Femur (tissue), 1 donor: ENCODE results near the gene SPTBN5.

Source experiments
- DNase-seq: peaks from one replicate; pipeline ENCODE4 v3.0.0-alpha.2; 2017

Gene SPTBN5

GRCh38 chr15:41861736-41862356 lies 32.0 kb downstream of the SPTBN5 start:
- DNase-seq, result no peak

DNA sequence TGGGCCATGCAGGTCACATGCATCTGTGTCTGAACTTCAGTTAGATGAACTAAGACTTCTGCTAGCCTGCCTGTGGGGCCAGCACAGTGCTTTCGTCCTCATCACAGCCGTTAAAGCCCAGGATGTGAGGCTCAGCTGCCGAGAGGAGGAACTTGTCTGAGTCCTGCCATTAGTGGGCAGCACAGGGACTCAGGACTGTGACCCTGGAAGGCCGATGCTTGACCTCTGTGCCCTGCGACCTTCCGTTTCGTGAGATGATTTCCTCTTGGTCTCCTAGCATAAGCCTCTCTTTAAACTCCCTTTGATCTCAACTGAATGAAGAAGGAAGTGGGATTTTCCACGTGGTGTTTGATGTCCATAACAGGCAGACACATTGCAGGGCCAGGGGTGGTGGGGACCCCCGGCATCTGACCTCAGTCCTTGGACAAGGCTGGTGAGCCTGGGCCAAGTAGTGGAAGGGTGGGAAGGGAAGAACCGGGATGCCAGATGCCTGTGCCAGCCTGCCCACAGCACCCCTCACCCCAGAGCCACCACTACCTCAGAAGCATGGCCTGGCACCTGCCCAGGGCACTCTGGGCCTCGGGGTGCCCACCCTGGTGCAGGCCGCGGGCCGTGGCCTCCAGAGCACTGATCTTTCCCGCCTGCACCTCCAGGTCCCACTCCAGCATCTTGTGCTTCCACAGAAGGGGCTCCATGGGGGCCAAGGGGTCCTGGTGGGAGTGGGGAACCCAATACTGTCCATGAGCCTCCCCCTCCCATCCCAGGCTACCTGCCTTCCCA lies 33.6 kb downstream of the SPTBN5 start:
- no peak for DNase-seq

DNA sequence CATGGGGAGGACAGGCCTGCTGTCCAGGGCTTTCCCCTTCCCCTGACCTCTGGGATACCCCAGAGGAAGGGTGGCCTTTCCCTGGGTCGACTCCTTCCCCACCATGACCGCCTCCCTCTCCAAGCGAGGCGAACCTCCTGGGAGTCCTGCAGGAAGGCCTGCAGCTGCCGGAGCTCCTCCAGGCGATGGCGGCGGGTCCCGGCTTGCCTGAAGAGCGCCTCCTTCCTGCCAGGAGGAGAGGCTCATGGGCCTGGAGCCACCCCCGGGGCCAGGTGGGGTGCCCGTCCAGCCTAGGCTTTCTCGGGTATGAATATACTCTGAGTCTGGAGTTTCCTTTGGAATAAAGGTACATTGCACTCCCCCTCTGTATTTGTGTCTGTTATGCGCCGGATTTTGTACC lies 35.1 kb downstream of the SPTBN5 start:
- DNase-seq, result no peak

- no peak for DNase-seq
Measured at GRCh38 chr15:41857316-41857715, 36.5 kb downstream of the SPTBN5 start.

- no peak for DNase-seq
Measured at GRCh38 chr15:41856716-41857115, 37.1 kb downstream of the SPTBN5 start.

- DNase-seq, result no peak
Measured at GRCh38 chr15:41856262-41856661, 37.6 kb downstream of the SPTBN5 start.

GRCh38 chr15:41855261-41855961 lies 38.4 kb downstream of the SPTBN5 start:
- peak; percentile 47 for DNase-seq

- DNase-seq, result no peak
Measured at GRCh38 chr15:41854443-41854842, 39.4 kb downstream of the SPTBN5 start.

DNA sequence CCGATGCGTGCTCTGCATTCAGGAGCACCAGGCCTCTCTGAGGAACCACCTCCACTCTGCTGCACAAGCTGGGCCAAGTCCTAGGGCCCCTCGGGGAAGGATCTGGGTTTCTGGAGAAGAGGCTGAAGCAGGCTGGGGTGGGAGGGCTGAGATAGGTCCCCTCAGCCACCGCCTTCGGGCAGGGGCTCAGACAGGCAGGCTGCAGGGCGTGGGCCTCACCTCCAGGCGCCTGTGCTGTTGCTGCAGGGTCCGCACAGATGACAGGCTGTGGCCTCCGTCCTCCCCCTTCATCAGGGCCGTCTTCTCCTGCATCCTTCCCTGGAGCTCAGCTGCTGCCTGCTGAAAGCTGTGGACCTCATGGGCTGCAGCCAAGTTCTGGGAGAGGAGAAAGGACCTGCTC lies 40.0 kb downstream of the SPTBN5 start:
- no peak for DNase-seq

- no peak for DNase-seq
Measured at GRCh38 chr15:41852736-41853590, 40.9 kb downstream of the SPTBN5 start.

- no peak for DNase-seq
Measured at GRCh38 chr15:41851755-41852370, 42.0 kb downstream of the SPTBN5 start.

GRCh38 chr15:41851167-41851523 lies 42.7 kb downstream of the SPTBN5 start:
- DNase-seq, result no peak

GRCh38 chr15:41850482-41851166 lies 43.2 kb downstream of the SPTBN5 start:
- DNase-seq, result no peak

DNA sequence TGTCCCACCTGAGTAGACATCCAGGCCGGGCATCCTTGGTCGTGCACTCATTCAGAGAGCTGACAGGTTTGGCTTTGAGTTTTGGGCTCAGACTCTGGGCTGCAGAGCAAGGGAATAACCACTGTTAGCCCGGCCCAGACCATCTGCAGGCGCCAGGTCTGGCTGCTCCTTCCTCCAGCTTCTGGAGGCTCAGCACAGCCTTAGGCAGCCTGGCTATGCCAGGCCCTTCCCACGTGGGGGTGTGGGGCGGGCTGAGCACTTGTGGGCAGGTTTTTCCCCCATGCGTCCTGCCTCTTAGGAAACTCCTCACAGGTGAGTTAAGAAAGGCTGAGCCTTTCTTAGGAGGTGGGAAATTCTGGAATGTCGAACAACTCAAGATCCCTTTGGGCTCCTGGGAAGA lies 44.0 kb downstream of the SPTBN5 start:
- DNase-seq, result no peak

DNA sequence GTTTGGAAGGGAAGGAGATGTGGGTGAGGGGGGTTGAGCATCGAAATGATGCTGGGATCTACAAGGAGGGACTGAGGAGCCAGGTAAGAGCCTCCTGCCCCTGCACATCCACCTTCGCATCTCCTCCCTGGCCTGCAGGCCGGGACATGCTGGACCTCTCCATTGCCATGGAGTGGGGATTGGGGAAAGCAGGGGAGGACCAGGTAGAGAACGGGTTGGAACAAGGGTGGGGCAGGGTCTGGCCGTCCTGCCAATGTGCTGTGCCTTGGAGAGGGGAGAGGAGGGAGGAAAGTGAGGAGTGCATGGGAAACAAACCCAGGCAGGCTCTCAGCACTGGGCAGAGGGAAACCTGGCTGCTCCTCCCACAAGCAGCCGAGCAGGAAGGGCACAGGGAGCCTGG lies 44.6 kb downstream of the SPTBN5 start:
- no peak for DNase-seq

DNA sequence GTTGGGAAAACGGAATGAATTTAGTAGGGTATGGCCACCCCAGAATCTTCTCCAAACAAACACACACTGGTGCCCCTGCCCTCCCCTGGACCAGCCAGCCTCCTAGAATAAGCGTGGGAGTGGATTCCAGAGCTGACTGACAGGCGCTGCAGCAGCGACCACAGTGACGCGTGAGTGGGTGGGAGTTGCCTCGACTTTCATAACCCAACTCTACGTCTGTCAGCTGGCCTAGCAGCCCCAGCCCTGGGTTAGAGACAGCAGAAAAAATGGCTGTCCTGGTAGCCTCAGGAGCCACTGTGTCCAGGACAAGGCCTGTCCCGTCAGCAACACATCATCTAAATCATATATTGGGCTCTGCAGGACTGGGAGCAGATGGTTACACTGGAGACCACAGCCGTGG lies 45.2 kb downstream of the SPTBN5 start:
- DNase-seq, result no peak

DNA sequence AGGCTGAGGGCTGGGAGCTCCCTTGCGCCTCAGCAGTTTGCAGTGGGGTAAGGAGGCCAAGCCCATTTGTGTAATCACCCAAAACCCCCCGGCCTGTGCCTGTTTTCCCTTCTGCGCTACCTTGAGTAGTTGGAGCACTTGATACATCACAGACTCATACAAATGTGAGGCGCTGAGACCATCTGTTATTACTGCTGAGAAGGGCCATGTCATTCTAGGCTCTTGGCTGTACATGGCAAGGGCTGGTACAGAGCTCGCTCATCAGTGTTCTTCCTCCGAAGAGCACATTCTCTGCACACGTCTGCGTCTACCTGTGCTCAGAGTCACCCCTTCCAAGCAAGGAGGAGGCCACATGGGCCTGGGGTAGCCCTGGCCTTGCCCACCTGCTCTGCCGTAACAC lies 45.9 kb downstream of the SPTBN5 start:
- DNase-seq, result no peak

- no peak for DNase-seq
Measured at GRCh38 chr15:41847206-41847605, 46.6 kb downstream of the SPTBN5 start.

- DNase-seq, result no peak
Measured at GRCh38 chr15:41844814-41845213, 49.0 kb downstream of the SPTBN5 start.

GRCh38 chr15:41843571-41843970 lies 50.3 kb downstream of the SPTBN5 start:
- DNase-seq, result no peak

DNA sequence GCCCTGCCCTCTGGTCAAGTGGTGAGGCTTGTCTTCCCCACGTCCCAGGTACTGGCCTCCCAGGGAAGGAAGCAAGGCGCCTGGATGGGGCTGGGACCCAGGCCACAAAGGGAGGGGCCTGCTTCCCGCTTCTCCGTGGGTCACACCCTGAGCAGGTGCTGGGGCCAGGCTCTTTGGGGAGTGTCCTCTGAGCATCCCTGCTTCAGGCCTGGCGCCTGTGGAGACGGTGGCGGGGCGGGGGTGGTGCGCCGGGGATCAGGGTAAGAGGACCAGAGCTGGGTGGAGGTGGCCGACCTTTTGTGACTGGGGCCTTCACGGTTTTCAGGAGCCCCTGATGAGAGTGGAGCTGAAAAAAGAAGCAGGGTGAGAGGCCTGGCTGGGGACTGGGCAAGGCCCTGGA lies 51.6 kb downstream of the SPTBN5 start:
- no peak for DNase-seq

DNA sequence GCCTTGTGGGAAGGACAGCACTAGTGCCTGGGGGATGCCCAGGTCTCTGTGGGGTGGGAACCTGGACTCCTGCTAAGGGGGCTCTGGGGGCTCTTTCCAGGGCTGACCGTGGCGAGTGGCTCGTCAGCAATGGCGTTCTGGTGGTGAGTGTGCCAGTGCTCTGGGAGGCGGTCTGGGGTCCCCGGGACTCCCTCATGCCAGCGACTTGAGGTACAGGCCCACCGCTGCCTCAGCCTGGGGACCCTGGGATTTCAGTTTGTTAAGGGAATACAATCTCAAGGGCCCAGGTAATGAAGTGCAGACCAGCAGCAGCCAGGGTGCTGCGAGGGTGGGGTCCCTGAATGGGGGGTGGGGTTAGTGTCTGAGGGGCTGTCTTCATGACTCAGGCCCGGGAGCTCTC lies 52.7 kb downstream of the SPTBN5 start:
- no peak for DNase-seq
